G401 (cell line): Measurements from ENCODE around the gene CWC15. TPM values are rescaled to one million over a fixed set of nuclear protein-coding genes. Genes with fewer than 3 reads are reported as not detected.
A peak's percentile ranks its signal among the peaks of the same experiment; 100 is the strongest.
"Not testable (repeated sequence)": the region's sequence is repeated elsewhere in the genome, so short reads cannot be mapped to it uniquely, and the experiment has no call there.

ENCODE experiments used
- DNase-seq: peaks from one replicate; pipeline ENCODE4 v3.0.0-alpha.2; 2015; ENCODE audit warnings: low spot score
- in situ Hi-C: cut with HindIII; loops from 2 replicates; pipeline ENCODE4 v1.10.0; 2016; ENCODE audit warnings: low sequenced_read_pairs, mixed read lengths
- total RNA-seq: library from RNA; depleted of rRNA; stranded (reverse); fragments of >200 nt; shearing (Covaris generic); gene quantifications from 2 replicates; pipeline ENCODE4 v1.2.3, GENCODE V29; 2014

The CWC15 gene
- total RNA-seq, 1 experiment from 2014 or later: 57.2 TPM

DNA sequence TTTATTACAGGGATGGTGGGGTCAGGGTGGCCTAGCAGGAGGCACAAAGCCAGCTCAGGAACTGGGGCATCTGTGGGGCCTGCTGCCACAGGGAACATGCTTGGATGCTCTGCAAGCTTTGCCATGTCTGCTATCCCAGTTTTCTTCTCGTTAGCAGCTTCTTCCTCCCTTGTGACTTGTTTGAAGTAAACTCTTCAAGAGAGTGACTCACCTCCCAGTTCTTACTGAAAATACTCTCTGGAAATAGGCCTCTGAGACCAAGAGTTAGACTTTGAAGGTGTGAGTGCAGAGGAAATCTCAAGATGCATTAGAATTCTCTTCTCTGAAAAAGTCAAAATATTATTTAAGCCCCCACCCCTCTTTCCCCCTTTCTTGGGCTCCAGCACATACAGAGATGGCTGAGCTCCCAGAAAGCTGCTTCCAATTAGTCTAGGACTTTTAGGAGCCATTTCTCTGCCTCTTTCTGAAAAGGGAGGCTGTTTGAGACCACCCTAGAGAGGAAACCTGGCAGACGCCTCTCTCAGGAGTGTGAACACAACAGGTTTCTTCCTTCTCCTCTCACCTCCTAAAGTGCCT lies 15.1 kb downstream of the CWC15 start:
- in situ Hi-C loops: no loop called here
- DNase-seq: peak; percentile 13

DNA sequence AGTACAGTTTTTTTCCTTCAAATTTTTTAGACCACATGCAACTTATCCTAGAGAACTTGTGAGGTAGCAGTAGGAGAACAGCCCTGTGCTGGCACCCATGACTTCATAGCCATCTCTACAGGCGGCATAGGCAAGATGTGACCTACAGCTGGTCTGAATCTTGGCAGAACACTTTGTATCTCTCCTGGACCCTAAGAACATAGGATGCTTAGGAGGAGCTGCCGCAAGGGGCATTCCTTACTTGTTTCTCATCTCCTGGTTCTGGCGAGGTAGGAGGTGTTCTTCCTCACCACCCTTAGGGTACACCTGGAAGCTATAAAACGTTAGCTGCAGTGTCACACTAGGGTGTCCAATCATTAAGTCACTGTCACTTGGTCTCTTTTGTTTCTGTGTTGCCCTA lies 16.4 kb downstream of the CWC15 start:
- DNase-seq: no peak
- in situ Hi-C loops: no loop called here

DNA sequence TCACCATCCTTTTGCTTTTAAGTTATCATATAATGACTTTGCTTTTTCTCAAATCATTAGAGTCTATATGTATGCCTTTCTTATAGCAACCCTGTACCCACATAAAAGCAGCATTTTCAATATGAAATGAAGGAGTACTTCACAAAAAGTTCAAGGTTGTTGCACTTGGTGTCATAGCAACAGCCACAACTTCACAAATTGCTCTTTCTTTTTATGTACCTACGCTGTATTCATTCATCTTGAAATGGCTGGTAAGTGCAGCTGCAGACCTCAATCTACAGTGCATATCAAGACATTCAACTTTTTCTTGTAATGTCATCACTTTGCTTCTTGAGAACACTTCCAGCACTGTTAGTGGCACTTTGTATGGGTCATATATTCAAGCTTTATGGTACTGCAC lies 18.6 kb downstream of the CWC15 start:
- DNase-seq: no peak
- in situ Hi-C loops: no loop called here

DNA sequence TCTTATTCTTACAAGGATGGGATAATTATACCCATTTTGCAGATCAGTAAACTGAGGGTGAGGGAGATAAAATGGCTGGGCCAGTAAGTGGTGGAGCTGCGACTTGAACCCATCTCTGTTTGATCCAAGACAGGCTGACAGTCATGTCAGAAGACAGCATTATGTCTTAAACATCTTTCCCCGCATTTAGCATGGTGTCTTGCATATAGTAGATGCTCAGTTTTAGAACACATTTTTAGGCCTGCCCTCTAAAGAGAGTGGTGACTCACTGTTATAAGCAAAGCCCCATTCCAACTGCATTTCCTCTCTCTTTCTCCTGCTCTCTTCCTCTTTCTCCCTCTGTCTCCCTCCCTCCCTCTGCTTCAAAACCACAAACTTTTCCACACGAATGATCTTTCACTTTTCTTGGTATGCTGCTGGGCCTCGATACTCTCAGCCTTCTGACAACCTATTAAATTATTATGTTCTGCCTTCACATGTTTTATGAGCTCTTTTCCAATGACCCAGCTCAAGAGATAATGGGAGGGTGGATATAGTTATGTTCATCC lies 25.2 kb downstream of the CWC15 start:
- in situ Hi-C loops: no loop called here
- no peak for DNase-seq

DNA sequence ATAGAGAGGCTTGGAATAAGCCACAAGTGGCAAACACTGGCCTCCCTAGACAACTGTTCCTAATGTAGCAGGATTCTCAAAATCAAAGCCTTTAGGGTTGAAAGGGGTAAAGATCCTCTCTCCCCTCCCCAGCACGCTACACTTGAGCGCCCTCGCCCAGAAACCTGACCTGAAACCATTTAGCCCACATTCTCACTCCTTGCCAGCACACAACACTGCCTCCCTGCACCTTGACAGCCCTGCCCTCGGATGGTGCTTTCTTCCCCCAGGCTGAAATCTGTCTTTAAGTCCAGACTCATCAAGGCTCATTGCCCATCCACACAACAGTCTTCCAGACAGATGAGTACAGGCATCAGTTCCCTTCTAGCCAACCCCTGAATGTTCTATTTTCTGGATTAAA lies 26.5 kb downstream of the CWC15 start:
- no peak for DNase-seq

DNA sequence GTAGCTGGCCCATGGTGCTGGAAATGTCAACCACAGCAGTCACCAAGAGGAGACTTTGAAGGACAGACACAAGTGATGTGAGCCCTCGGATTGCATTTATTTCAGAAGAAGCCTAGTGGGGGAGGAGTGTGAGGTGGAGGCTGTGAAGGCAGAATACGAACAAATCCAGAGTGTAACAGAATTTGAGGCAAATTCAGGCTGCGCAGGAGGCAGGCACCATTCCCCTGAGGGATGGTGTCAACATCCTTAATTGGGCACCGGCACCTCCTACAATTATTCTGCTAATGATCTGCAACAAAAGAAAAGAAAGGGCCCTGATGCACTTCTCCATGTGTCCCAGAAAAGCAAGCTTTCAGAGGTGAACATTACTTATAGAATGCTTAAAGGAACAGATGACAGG lies 32.2 kb downstream of the CWC15 start:
- DNase-seq: no peak
- in situ Hi-C loops: no loop called here

More for the DNA sequence above, 26.5 kb downstream of the CWC15 start:
- in situ Hi-C loops: no loop called here

DNA sequence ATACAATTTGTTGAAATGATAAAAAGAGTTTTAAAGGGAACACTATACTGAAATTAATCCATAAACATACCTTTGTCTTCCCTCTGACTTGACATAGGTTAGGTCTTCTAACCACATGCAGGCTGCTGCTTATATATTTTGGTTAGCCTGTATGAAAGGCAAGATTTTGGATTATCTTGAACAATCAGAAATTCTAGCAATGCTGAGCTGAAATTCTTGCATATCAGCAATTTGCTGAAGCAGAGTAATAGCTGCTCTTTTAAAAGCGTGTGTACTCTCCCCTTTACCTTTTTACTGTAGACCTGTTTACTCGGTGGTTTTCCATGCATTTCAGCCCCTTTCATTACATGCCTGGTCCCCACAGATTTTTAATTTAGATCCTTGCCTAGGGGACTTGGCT lies 34.0 kb downstream of the CWC15 start:
- in situ Hi-C loops: no loop called here
- DNase-seq: no peak

DNA sequence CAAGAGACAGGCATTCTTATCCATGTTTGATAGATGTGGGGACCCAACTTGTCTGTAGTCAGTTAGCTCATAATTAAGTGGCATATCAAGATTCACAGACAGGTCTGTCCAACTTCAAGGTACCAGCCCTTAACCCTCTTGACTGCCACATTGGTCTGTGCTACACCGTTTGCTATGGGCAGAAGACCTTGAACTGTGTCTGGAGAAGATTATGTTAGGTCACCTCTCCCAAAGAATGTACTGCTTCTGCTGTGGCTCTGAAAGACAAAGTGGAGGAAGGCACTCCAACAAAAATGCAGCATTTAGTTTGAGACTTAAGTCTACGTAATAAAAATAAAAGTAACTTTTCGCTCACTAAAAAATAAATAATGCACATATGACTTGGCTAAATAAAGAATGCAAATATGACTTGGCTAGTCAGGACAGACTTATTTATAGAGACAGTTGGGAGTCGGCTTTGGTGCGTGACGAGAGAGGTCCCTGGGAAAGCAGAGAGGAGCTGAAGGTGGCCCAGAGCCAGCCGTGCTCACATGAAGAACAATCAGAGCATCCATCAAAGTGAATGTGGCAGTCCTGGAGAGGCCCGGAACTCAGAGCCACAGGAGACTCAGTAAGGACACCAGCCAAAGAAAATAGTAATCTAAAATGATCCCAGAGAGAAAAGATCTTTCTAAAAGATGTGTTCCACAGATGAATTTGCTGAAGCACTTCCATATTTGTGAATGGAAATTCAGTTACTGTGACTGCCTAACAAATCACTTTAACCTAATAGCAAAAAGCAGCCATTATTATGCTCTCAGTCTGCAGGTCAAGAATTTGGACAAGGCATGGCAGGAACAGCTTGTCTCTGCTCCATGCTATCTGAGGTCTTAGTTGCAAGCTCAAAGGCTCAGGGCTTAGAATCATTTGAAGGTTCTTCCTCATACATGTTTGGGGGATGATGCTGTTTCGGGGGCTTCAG lies 35.0 kb downstream of the CWC15 start:
- in situ Hi-C loops: no loop called here
- peak; percentile 89 for DNase-seq

DNA sequence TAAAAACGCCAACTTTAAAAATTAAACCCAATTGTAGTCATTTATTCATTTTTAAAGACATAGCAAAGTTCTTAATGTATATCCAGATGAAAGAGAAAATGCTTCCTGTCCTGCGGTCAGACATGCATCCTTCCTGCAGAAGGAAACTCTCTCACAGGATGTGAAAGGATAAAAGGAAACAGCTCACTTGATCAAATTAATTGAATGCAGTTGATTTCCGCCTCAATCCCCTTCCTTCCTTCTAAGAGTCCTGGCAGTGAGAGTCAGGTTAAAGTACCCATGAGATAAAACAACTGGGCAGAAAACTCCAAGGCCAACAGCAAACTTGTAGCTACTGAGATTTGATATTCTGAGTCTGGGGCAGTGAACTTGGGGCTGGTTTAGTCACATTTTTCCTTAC lies 38.5 kb downstream of the CWC15 start:
- in situ Hi-C loops: no loop called here
- DNase-seq: no peak

DNA sequence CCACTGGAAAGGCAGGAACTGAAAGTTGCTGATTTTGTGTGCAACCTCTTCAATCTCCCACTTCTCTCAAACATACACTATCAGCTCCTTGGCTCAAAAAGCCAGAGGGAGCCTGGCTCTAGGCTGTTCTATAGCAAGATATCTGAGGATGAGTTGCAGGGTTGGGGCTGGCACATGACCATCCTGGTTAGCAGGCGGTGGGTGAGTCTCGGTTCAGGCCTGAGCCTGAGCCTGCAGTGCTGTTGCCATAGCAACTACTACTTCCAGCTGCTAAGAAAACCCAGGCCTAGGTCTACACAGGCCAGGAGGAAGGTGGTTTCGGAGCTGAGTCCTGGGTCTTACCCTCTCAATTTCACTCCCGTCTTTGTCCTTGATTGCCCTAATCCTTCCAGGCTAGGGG lies 39.0 kb downstream of the CWC15 start:
- in situ Hi-C loops: no loop called here
- DNase-seq: peak; percentile 77

DNA sequence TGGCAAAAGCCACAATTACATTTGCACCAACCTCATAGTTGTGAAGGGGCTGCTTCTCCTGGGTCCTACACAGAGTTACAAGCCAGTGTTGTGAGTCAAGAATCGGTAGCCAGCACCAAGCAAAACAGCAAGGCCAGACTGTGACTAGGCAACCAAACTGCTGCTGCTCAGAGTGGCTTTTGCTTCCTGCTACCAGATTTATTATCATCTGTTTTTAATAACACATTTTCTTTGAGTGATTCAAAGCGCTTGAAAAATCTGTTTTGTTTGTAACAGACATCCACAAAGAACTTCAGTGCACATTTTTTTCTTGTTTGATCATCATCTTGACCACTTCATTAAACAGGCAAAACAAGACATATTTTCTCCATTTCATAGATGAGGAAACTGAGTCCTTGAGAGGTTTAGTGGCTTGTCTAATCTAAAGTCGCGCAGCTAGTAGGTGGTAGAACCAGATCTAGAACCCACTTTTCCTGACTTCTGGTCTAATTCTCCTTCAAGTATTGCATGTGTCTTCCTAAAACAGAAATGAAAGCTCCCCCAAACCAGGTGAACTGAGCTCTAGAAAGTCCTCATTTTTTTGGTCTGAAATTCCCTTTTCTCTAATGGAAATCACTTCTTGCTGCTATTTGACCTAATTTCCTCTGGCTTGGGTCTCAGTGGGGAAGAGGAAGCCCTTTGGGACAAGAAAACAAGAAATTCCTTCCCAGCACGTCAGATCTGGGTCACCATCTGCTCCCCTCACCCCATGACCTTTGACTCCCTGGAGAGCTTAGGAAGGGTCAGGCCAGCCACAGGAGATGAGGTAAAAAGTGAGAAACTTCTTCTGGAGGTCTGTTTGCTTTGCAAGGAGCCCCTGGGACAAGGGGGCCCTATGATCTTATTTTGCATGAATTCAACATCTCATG lies 39.9 kb downstream of the CWC15 start:
- peak; percentile 80 for DNase-seq
- in situ Hi-C loops: no loop called here

DNA sequence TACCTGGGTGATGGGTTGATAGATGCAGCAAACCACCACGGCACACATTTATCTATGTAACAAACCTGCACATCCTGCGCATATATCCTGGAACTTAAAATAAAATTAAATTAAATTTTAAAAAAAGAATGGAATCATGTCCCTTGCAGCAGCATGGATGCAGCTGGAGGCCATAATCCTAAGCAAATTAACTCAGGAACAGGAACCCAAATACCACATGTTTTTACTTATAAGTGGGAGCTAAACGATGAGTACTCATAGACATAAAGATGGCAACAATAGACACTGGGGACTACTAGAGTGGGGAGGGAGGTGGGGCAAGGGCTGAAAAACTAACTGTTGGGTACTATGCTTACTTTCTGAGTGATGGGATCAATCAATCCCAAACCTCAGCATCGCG lies 40.9 kb downstream of the CWC15 start:
- DNase-seq: no peak
- in situ Hi-C loops: no loop called here

DNA sequence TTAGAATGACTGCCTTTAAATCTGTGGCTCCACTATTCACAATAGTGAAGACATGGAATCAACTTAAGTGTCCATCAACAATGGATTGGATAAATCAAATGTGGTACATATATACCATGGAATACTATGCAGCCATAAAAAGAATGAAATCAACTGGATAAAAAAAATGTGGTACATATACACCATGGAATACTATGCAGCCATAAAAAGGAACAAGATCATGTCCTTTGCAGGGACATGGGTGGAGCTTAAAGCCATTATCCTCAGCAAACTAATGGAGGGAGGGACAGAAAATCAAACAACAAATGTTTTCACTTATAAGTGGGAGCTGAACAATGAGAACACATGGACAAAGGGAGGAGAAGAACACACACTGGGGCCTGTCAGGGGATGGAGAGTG lies 41.3 kb downstream of the CWC15 start:
- in situ Hi-C loops, DNase-seq: not testable (repeated sequence)

DNA sequence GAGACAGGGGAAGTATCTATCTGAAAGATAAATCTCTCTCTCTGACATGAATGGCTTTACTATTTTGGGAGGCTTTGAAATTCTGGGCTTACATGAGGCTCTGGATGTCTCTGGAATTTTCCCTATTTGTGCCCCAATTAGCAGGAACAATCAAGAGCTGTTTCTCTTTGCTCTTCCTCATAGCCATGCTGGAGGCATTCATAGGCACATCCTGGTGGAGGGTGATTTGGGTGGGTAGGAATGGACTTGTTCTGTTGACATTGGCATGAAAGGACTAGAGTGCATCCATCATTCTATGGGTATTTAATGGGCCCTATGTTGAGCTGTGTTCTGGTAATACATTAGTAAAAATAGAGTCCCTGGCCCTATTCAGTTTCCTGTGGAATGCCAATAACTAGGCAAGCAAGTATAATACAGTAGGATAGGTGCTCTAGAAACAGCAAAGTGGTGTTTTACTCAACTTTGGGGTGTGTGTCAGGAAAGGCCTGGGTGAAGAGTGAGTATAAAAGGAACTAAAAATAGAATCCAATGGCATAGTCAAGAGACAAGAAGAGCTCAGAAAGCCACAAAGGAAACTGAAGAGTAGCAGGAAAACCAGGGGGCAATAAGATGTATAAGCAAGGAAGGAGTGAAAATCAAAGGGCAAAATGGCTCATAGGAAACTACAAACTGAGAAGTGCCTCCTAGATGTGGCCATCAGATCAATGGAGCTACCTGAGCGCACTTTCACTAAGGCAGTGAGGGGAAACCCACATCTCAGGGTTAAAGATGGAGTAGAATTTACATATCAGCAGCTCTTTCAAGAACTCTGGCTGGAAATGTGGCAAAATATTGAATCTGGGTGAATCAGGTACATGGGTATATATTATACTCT lies 45.0 kb downstream of the CWC15 start:
- in situ Hi-C loops: no loop called here
- no peak for DNase-seq

DNA sequence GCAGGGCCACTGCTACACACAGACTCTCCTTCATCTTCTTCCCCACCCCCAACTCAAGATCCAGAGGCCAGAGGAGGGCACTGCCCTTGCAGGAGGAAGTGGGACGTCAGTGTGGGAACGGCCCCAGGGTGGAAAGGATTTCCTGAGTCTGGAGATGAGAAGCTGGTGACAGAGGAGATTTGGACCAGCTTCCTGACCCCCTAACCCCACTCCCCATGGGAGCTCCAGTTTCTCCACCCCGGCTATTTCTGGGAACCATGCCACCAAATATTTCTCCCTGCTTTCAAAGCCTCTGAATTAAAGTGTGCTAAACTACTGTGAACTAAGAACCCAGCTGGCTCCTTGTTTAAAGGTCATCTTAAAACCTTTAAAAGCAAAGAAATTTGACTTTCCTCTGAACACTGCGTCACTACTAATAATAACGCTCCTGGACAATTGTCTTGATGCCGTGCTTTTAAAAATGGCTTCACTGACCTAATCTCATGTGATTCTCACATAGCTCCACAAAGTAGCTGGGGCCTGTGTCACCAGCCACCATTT lies 46.6 kb downstream of the CWC15 start:
- in situ Hi-C loops: no loop called here
- DNase-seq: peak; percentile 20

DNA sequence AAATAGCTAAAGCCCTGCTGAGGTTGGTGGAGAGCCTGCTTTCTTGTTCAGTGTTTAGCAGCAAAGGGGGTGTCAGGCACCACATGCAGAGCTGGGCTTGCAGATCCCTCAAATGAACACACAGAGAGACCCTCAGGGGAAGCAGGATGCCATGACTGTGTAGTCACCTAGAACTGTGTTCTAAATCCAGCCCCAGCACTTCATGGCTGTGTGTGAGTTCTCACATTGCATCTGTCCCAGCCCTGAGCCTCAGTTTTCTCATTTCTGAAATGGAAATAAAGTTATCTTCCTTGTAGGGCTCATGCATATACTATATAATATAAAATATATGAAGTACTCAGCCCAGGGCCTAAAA lies 47.1 kb downstream of the CWC15 start:
- no peak for DNase-seq
- in situ Hi-C loops: no loop called here

DNA sequence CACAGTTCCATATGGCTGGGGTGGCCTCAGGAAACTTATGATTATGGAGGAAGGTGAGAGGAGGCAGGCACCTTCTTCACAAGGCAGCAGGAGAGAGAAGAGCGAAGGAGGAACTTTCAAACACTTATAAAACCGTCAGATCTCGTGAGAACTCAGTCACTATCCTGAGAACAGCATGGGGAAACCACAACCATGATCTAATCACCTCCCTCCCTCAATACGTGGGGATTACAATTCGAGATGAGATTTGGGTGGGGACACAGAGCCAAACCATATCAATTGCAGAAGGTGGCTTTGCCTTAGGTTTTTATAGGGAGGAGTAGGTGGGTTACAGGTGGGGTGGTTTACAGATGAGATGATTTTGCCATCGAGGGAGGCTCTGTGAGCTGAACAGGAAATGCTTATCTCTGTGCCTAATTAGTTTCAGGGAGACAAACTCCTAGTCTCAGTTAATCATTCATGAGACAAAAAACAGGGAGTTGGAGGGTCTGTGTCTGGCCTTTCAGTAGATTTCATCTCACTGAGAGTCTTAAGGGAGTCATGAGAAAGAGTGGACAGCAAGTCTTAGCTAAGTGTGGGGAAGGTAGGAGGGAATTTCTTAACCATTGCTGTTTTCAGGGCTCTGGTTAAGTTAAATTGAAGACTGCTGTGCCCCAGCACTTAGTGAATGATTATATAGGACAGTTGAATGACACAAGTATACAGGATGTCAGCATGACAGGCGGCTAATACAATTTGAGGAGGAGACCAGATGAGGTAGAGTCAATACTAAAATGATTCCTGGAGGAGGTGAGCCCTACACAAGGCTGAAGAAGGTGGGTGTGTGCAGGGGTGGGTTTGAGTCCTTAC lies 47.7 kb downstream of the CWC15 start:
- DNase-seq: no peak
- in situ Hi-C loops: no loop called here

DNA sequence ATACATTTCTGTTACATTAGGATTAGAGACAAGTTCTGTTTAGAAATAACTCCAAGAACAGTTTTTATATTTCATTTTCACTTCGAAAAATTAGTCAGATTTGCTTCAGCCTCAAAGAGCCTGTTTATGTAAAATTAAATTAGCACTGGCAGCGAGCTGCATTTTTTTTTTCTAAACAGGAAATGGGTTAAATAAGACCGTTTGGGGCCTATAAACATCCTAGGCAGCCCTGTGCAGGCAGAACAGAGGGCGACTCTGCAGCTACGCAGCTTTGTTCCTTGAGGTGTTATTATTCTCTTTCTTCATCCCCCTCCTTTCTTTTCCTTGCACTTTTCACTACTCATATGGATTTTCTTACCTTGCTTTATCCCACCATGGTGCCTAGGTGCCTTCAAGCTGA lies 48.7 kb downstream of the CWC15 start:
- DNase-seq: no peak
- in situ Hi-C loops: no loop called here
